GM10847 (cell line): Measurements from ENCODE around the gene ARHGAP19.

Experiments used
- POLR2A ChIP-seq: IDR thresholded peaks from 2 replicates; pipeline ENCODE4 v1.6.1; 2011; ENCODE audit not compliant: insufficient read length; ENCODE audit errors: extremely low read depth

The ARHGAP19 gene

GRCh38 chr10:97180363-97180755 lies 112.1 kb downstream of the ARHGAP19 start:
- TF ChIP-seq POLR2A: no peak

GRCh38 chr10:97179731-97180362 lies 112.6 kb downstream of the ARHGAP19 start:
- no peak for TF ChIP-seq POLR2A

- TF ChIP-seq POLR2A: no peak
Measured at GRCh38 chr10:97179311-97179710, 113.1 kb downstream of the ARHGAP19 start.

GRCh38 chr10:97178074-97178473 lies 114.4 kb downstream of the ARHGAP19 start:
- TF ChIP-seq POLR2A: no peak

- no peak for TF ChIP-seq POLR2A
Measured at GRCh38 chr10:97176226-97176625, 116.2 kb downstream of the ARHGAP19 start.

- no peak for TF ChIP-seq POLR2A
Measured at GRCh38 chr10:97175586-97175985, 116.9 kb downstream of the ARHGAP19 start.

- no peak for TF ChIP-seq POLR2A
Measured at GRCh38 chr10:97174941-97175340, 117.5 kb downstream of the ARHGAP19 start.

- no peak for TF ChIP-seq POLR2A
Measured at GRCh38 chr10:97174276-97174775, 118.1 kb downstream of the ARHGAP19 start.

GRCh38 chr10:97173036-97173435 lies 119.4 kb downstream of the ARHGAP19 start:
- no peak for TF ChIP-seq POLR2A
